PFSK-1 (cell line): Measurements from ENCODE around the gene PRSS56.

Source experiments
- FOXP2 ChIP-seq: optimal IDR thresholded peaks from 2 replicates; pipeline ENCODE3; 2011; ENCODE audit warnings: borderline replicate concordance, control low read depth, inconsistent platforms; ENCODE audit not compliant: insufficient read depth; ENCODE audit errors: extremely low read length, extremely low read depth
- POLR2AphosphoS5 ChIP-seq: IDR thresholded peaks from 2 replicates; pipeline ENCODE4 v1.6.1; 2012; ENCODE audit warnings: low read depth, mild to moderate bottlenecking, control low read depth, low read length, moderate library complexity
- REST ChIP-seq, 2 experiments: IDR thresholded peaks; 2 replicates each; pipeline versions ENCODE4 v1.6.1 to v1.8.0; 2011 to 2012; ENCODE audit warnings: low read depth in 2 of 2, low read length in 2 of 2, control low read depth in 1 of 2, inconsistent platforms in 1 of 2, mild to moderate bottlenecking in 1 of 2, moderate library complexity in 1 of 2; ENCODE audit not compliant: insufficient read depth in 1 of 2
- SIN3A ChIP-seq: IDR thresholded peaks from 2 replicates; pipeline ENCODE4 v1.6.1; 2012; ENCODE audit warnings: mild to moderate bottlenecking, low read length, moderate library complexity, borderline replicate concordance; ENCODE audit not compliant: insufficient read depth
- TAF1 ChIP-seq: IDR thresholded peaks from 2 replicates; pipeline ENCODE4 v1.6.1; 2012; ENCODE audit warnings: low read length, control low read depth, borderline replicate concordance; ENCODE audit not compliant: insufficient read depth

Gene PRSS56

GRCh38 chr2:232485757-232486557 lies 34.2 kb upstream of the PRSS56 start:
- TF ChIP-seq TAF1 (no peak), FOXP2 (no peak), SIN3A (no peak), REST (IDR thresholded peaks at IDR 0.05; ENCODE audit: insufficient read depth in 1 of 2, low read depth in 2 of 2, low read length in 2 of 2) (no peak), POLR2AphosphoS5 (no peak)

GRCh38 chr2:232486558-232487384 lies 33.4 kb upstream of the PRSS56 start:
- TF ChIP-seq POLR2AphosphoS5 (no peak), SIN3A (no peak), FOXP2 (no peak), TAF1 (no peak), REST (IDR thresholded peaks at IDR 0.05; ENCODE audit: insufficient read depth in 1 of 2, low read depth in 2 of 2, low read length in 2 of 2) (no peak)

DNA sequence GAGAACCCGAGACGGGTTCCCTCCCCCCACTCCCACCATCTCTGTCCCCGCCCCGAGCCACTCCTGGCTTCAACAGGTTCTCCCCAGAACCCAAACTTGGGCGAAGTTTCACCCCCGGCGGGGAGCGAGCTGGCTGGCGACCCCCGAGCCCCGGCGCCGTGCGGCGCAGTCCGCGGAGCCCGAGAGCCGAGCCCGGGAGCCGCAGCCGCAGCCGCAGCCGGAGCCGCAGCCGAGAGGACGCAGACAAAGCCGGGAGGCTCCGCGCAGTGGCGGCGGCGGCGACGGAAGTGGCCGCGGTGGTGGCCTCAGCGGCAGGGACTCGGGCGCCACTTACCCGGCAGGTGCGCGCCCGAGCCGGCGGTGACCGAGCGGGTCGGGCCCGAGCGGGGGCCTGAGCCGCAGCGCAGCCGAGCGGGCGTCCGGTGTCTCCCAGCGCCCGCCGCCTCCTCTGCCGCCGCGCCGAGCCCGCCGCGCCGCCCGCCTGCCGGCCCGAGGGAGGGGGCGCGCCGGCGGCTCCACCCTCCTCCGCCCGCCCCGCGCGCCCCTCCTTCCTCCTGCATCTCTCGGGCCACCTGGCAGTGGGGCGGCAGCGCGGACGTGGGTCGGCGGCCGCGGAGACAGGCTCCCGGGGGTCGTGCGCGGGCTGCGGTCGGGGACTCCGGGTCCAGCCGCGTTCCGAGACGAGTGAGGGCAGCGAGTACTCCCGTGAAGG lies 32.6 kb upstream of the PRSS56 start, which contains the start of gene ECEL1:
TSS of gene ECEL1 (minus strand) at position 450 of the 712 bp plus-strand sequence. CDS start 1,181 bp downstream, outside the sequence.
- TF ChIP-seq POLR2AphosphoS5 (no peak), SIN3A (no peak), TAF1 (no peak), FOXP2 (no peak), REST (IDR thresholded peaks at IDR 0.05; ENCODE audit: insufficient read depth in 1 of 2, low read depth in 2 of 2, low read length in 2 of 2) (no peak)

GRCh38 chr2:232488097-232488711 lies 32.0 kb upstream of the PRSS56 start:
- TF ChIP-seq FOXP2 (no peak), TAF1 (no peak), REST (IDR thresholded peaks at IDR 0.05; ENCODE audit: insufficient read depth in 1 of 2, low read depth in 2 of 2, low read length in 2 of 2) (no peak), SIN3A (no peak), POLR2AphosphoS5 (no peak)
